ENCODE data around the gene NDUFA13.

The NDUFA13 gene

GRCh38 chr19:19491321-19492025 lies 24.6 kb upstream of the NDUFA13 start:
- Histone ChIP-seq H3K9me2 (replicated peaks; ENCODE audit: low read depth, low read length) (no peaks in the 10 kb centered on the region), H3F3A (ENCODE audit: low read depth) (peaks cover 8% of the 10 kb centered on the region; the same call in 1 of the 2 replicates), H3K4me2 (ENCODE audit: low read depth, low read length, poor library complexity, severe bottlenecking) (no peak overlapping the region), H3K36me3 (ENCODE audit: insufficient read depth, low read length) (peaks cover 57% of the 10 kb centered on the region; the same call in 1 of the 2 replicates), H3K79me2 (ENCODE audit: insufficient read depth, low read length) (peaks cover 56% of the 10 kb centered on the region), H2AFZ (ENCODE audit: low read length) (no peak overlapping the region), H3K4me3 (ENCODE audit: low read length, poor library complexity, severe bottlenecking) (no peak overlapping the region), H4K20me1 (ENCODE audit: insufficient read depth, low read length, poor library complexity, severe bottlenecking) (peaks cover 20% of the 10 kb centered on the region), H3K4me1 (ENCODE audit: insufficient read depth, low read length, poor library complexity, severe bottlenecking) (peaks cover 26% of the 10 kb centered on the region), H3K27me3 (ENCODE audit: insufficient read depth, low read length, poor library complexity, severe bottlenecking) (no peaks in the 10 kb centered on the region), H3K9me3 (ENCODE audit: insufficient read depth, low read depth, low read length) (no peaks in the 10 kb centered on the region), H3K9ac (ENCODE audit: low read depth, low read length, poor library complexity, severe bottlenecking) (no peak overlapping the region)
- TF ChIP-seq CTCF (conservative IDR thresholded peaks at IDR 0.05; ENCODE audit: low read length) (no peak), EZH2phosphoT487 (IDR thresholded peaks at IDR 0.05; ENCODE audit: borderline replicate concordance) (no peak)

GRCh38 chr19:19492026-19492610 lies 23.9 kb upstream of the NDUFA13 start:
- Histone ChIP-seq H3K36me3 (ENCODE audit: insufficient read depth, low read length) (peaks cover 56% of the 10 kb centered on the region; the same call in 1 of the 2 replicates), H3K4me2 (ENCODE audit: low read depth, low read length, poor library complexity, severe bottlenecking) (no peak overlapping the region), H3F3A (ENCODE audit: low read depth) (peaks cover 8% of the 10 kb centered on the region; the same call in 1 of the 2 replicates), H2AFZ (ENCODE audit: low read length) (no peak overlapping the region), H3K4me1 (ENCODE audit: insufficient read depth, low read length, poor library complexity, severe bottlenecking) (peaks cover 26% of the 10 kb centered on the region), H3K9me3 (ENCODE audit: insufficient read depth, low read depth, low read length) (no peaks in the 10 kb centered on the region), H3K79me2 (ENCODE audit: insufficient read depth, low read length) (peaks cover 50% of the 10 kb centered on the region), H3K9me2 (replicated peaks; ENCODE audit: low read depth, low read length) (no peaks in the 10 kb centered on the region), H3K27me3 (ENCODE audit: insufficient read depth, low read length, poor library complexity, severe bottlenecking) (no peaks in the 10 kb centered on the region), H4K20me1 (ENCODE audit: insufficient read depth, low read length, poor library complexity, severe bottlenecking) (peaks cover 20% of the 10 kb centered on the region), H3K4me3 (ENCODE audit: low read length, poor library complexity, severe bottlenecking) (no peak overlapping the region), H3K9ac (ENCODE audit: low read depth, low read length, poor library complexity, severe bottlenecking) (no peak overlapping the region)
- TF ChIP-seq CTCF (conservative IDR thresholded peaks at IDR 0.05; ENCODE audit: low read length) (no peak), EZH2phosphoT487 (IDR thresholded peaks at IDR 0.05; ENCODE audit: borderline replicate concordance) (no peak)

- no peak overlapping the region for H3K4me2 ChIP-seq (ENCODE audit: low read depth, low read length, poor library complexity, severe bottlenecking)
- H3K79me2 ChIP-seq (ENCODE audit: insufficient read depth, low read length) = peaks cover 35% of the 10 kb centered on the region
- peaks cover 75% of the 10 kb centered on the region; the same call in 1 of the 2 replicates for H3K36me3 ChIP-seq (ENCODE audit: insufficient read depth, low read length)
- H3K9me2 ChIP-seq (replicated peaks; ENCODE audit: low read depth, low read length) = no peaks in the 10 kb centered on the region
- H3K9me3 ChIP-seq (ENCODE audit: insufficient read depth, low read depth, low read length) = no peaks in the 10 kb centered on the region
- H3K9ac ChIP-seq (ENCODE audit: low read depth, low read length, poor library complexity, severe bottlenecking) = no peak overlapping the region
- peaks cover 18% of the 10 kb centered on the region for H4K20me1 ChIP-seq (ENCODE audit: insufficient read depth, low read length, poor library complexity, severe bottlenecking)
- no peak for TF ChIP-seq CTCF (conservative IDR thresholded peaks at IDR 0.05; ENCODE audit: low read length)
- no peak for TF ChIP-seq EZH2phosphoT487 (IDR thresholded peaks at IDR 0.05; ENCODE audit: borderline replicate concordance)
- H3K27me3 ChIP-seq (ENCODE audit: insufficient read depth, low read length, poor library complexity, severe bottlenecking) = no peaks in the 10 kb centered on the region
- no peak overlapping the region for H3K4me3 ChIP-seq (ENCODE audit: low read length, poor library complexity, severe bottlenecking)
- no peak overlapping the region for H2AFZ ChIP-seq (ENCODE audit: low read length)
- peaks cover 4% of the 10 kb centered on the region; the same call in 1 of the 2 replicates for H3F3A ChIP-seq (ENCODE audit: low read depth)
- H3K4me1 ChIP-seq (ENCODE audit: insufficient read depth, low read length, poor library complexity, severe bottlenecking) = peaks cover 13% of the 10 kb centered on the region
These were observed 22.0 kb upstream of the NDUFA13 start for GRCh38 chr19:19493841-19494546.
